ENCODE results near the gene SLAMF8. TPM values are rescaled to one million over a fixed set of nuclear protein-coding genes. Genes with fewer than 3 reads are reported as not detected.

Gene SLAMF8
- total RNA-seq, 1 donor from 2014 or later, result not detected

GRCh38 chr1:159869173-159869572 is 42.5 kb downstream of the SLAMF8 start:
- peaks cover 8% of the 10 kb centered on the region for H3K27me3 Mint-ChIP-seq (ENCODE audit: unreplicated experiment)
- H3K4me1 Mint-ChIP-seq (ENCODE audit: low read depth, unreplicated experiment), result peaks cover 5% of the 10 kb centered on the region
- H3K27ac Mint-ChIP-seq (ENCODE audit: unreplicated experiment), result no peak overlapping the region
- no peak overlapping the region for H3K4me3 Mint-ChIP-seq (ENCODE audit: unreplicated experiment)
- H3K36me3 Mint-ChIP-seq (ENCODE audit: unreplicated experiment), result no peaks in the 10 kb centered on the region
- H3K9me3 Mint-ChIP-seq (ENCODE audit: unreplicated experiment), result peaks cover 1% of the 10 kb centered on the region
- TF ChIP-seq CTCF (IDR thresholded peaks at IDR 0.05; ENCODE audit: partially characterized antibody, unreplicated experiment), result no peak
- no peak for DNase-seq

- DNase-seq, result no peak
- Mint-ChIP-seq H3K36me3 (ENCODE audit: unreplicated experiment) (no peaks in the 10 kb centered on the region), H3K27me3 (ENCODE audit: unreplicated experiment) (peaks cover 8% of the 10 kb centered on the region), H3K4me3 (ENCODE audit: unreplicated experiment) (no peak overlapping the region), H3K9me3 (ENCODE audit: unreplicated experiment) (no peaks in the 10 kb centered on the region), H3K27ac (ENCODE audit: unreplicated experiment) (no peak overlapping the region), H3K4me1 (ENCODE audit: low read depth, unreplicated experiment) (peaks cover 5% of the 10 kb centered on the region)
- no peak for TF ChIP-seq CTCF (IDR thresholded peaks at IDR 0.05; ENCODE audit: partially characterized antibody, unreplicated experiment)
These were observed 42.9 kb downstream of the SLAMF8 start for GRCh38 chr1:159869607-159870006.

- H3K9me3 Mint-ChIP-seq (ENCODE audit: unreplicated experiment), result no peaks in the 10 kb centered on the region
- H3K27ac Mint-ChIP-seq (ENCODE audit: unreplicated experiment), result no peak overlapping the region
- H3K36me3 Mint-ChIP-seq (ENCODE audit: unreplicated experiment), result no peaks in the 10 kb centered on the region
- TF ChIP-seq CTCF (IDR thresholded peaks at IDR 0.05; ENCODE audit: partially characterized antibody, unreplicated experiment), result no peak
- DNase-seq, result no peak
- H3K27me3 Mint-ChIP-seq (ENCODE audit: unreplicated experiment), result peaks cover 8% of the 10 kb centered on the region
- no peak overlapping the region for H3K4me3 Mint-ChIP-seq (ENCODE audit: unreplicated experiment)
- H3K4me1 Mint-ChIP-seq (ENCODE audit: low read depth, unreplicated experiment), result peaks cover 8% of the 10 kb centered on the region
These were observed 44.0 kb downstream of the SLAMF8 start for GRCh38 chr1:159870704-159871103.

- Mint-ChIP-seq H3K4me3 (ENCODE audit: unreplicated experiment) (no peak overlapping the region), H3K27me3 (ENCODE audit: unreplicated experiment) (peaks cover 5% of the 10 kb centered on the region), H3K4me1 (ENCODE audit: low read depth, unreplicated experiment) (peaks cover 3% of the 10 kb centered on the region), H3K36me3 (ENCODE audit: unreplicated experiment) (no peaks in the 10 kb centered on the region), H3K9me3 (ENCODE audit: unreplicated experiment) (peaks cover 1% of the 10 kb centered on the region), H3K27ac (ENCODE audit: unreplicated experiment) (no peak overlapping the region)
- DNase-seq, result no peak
- TF ChIP-seq CTCF (IDR thresholded peaks at IDR 0.05; ENCODE audit: partially characterized antibody, unreplicated experiment), result no peak
These were observed 46.2 kb downstream of the SLAMF8 start for GRCh38 chr1:159872891-159873290.

GRCh38 chr1:159873530-159874143 is 47.0 kb downstream of the SLAMF8 start:
- Mint-ChIP-seq H3K9me3 (ENCODE audit: unreplicated experiment) (peaks cover 1% of the 10 kb centered on the region), H3K27ac (ENCODE audit: unreplicated experiment) (no peak overlapping the region), H3K4me1 (ENCODE audit: low read depth, unreplicated experiment) (peaks cover 3% of the 10 kb centered on the region), H3K36me3 (ENCODE audit: unreplicated experiment) (no peaks in the 10 kb centered on the region), H3K27me3 (ENCODE audit: unreplicated experiment) (peaks cover 7% of the 10 kb centered on the region), H3K4me3 (ENCODE audit: unreplicated experiment) (no peak overlapping the region)
- DNase-seq, result no peak
- no peak for TF ChIP-seq CTCF (IDR thresholded peaks at IDR 0.05; ENCODE audit: partially characterized antibody, unreplicated experiment)
